ENCODE results near the gene ARHGAP24.
"Not testable (repeated sequence)": the region's sequence is repeated elsewhere in the genome, so short reads cannot be mapped to it uniquely, and the experiment has no call there.

ARHGAP24 gene

GRCh38 chr4:85656759-85657505 lies 182.0 kb downstream of the ARHGAP24 start:
- DNase-seq (ENCODE audit: low read depth), result no peak

- DNase-seq (ENCODE audit: low read depth), result no peak
Observed at GRCh38 chr4:85658766-85659439, 184.0 kb downstream of the ARHGAP24 start.

GRCh38 chr4:85659610-85660218 lies 184.8 kb downstream of the ARHGAP24 start:
- DNase-seq (ENCODE audit: low read depth), result no peak

- not testable (repeated sequence) for DNase-seq (ENCODE audit: low read depth)
Observed at GRCh38 chr4:85666625-85667024, 191.7 kb downstream of the ARHGAP24 start.

GRCh38 chr4:85669204-85669603 lies 194.3 kb downstream of the ARHGAP24 start:
- no peak for DNase-seq (ENCODE audit: low read depth)

- no peak for DNase-seq (ENCODE audit: low read depth)
Observed at GRCh38 chr4:85669992-85670548, 195.1 kb downstream of the ARHGAP24 start.

- DNase-seq (ENCODE audit: low read depth), result no peak
Observed at GRCh38 chr4:85671120-85671519, 196.2 kb downstream of the ARHGAP24 start.

GRCh38 chr4:85672116-85672515 lies 197.2 kb downstream of the ARHGAP24 start:
- DNase-seq (ENCODE audit: low read depth), result no peak

- no peak for DNase-seq (ENCODE audit: low read depth)
Observed at GRCh38 chr4:85672959-85673358, 198.0 kb downstream of the ARHGAP24 start.

GRCh38 chr4:85673540-85673939 lies 198.6 kb downstream of the ARHGAP24 start:
- DNase-seq (ENCODE audit: low read depth), result no peak

- DNase-seq (ENCODE audit: low read depth), result no peak
Observed at GRCh38 chr4:85675076-85676049, 200.4 kb downstream of the ARHGAP24 start.

GRCh38 chr4:85676050-85676425 lies 201.1 kb downstream of the ARHGAP24 start:
- no peak for DNase-seq (ENCODE audit: low read depth)

GRCh38 chr4:85676850-85677590 lies 202.1 kb downstream of the ARHGAP24 start:
- no peak for DNase-seq (ENCODE audit: low read depth)

- DNase-seq (ENCODE audit: low read depth), result peak; percentile 98
Observed at GRCh38 chr4:85681221-85681657, 206.3 kb downstream of the ARHGAP24 start.

GRCh38 chr4:85681921-85682320 lies 207.0 kb downstream of the ARHGAP24 start:
- no peak for DNase-seq (ENCODE audit: low read depth)

GRCh38 chr4:85682391-85682790 lies 207.4 kb downstream of the ARHGAP24 start:
- no peak for DNase-seq (ENCODE audit: low read depth)

- no peak for DNase-seq (ENCODE audit: low read depth)
Observed at GRCh38 chr4:85684676-85685075, 209.7 kb downstream of the ARHGAP24 start.

GRCh38 chr4:85686398-85686797 lies 211.4 kb downstream of the ARHGAP24 start:
- no peak for DNase-seq (ENCODE audit: low read depth)

- no peak for DNase-seq (ENCODE audit: low read depth)
Observed at GRCh38 chr4:85688055-85688740, 213.2 kb downstream of the ARHGAP24 start.

GRCh38 chr4:85696661-85697060 lies 221.7 kb downstream of the ARHGAP24 start:
- DNase-seq (ENCODE audit: low read depth), result no peak

Data from fibroblast of the conjunctiva (primary cell).